Smooth muscle cell (in vitro differentiated cells): ENCODE measurements around the gene WNT9A. TPM values are rescaled to one million over a fixed set of nuclear protein-coding genes. Genes with fewer than 3 reads are reported as not detected.

ENCODE experiments used
- DNase-seq: peaks from one replicate; lab custom pipeline; 2025; ENCODE audit not compliant: unreplicated experiment; lab: John Stamatoyannopoulos, UW
- H2AFZ ChIP-seq: fragments of 200-600 bp; sonication (generic); 2 replicates; pipeline ENCODE4 v1.6.0; 2016; ENCODE audit warnings: antibody characterized with exemption, low read depth, mild to moderate bottlenecking
- H3F3A ChIP-seq: fragments of 200-600 bp; sonication (generic); 2 replicates; pipeline ENCODE4 v1.6.0; 2017; ENCODE audit warnings: antibody characterized with exemption, low read depth
- H3K27ac ChIP-seq: fragments of 200-600 bp; sonication (generic); 2 replicates; pipeline ENCODE4 v1.5.1; 2016; ENCODE audit warnings: low read depth, mild to moderate bottlenecking
- H3K27me3 ChIP-seq: fragments of 200-600 bp; sonication (generic); 2 replicates; pipeline ENCODE4 v1.6.1; 2016; ENCODE audit warnings: low read depth, mild to moderate bottlenecking
- H3K36me3 ChIP-seq: fragments of 200-600 bp; sonication (generic); 2 replicates; pipeline ENCODE4 v1.5.1; 2016; ENCODE audit warnings: low read depth
- H3K4me1 ChIP-seq: fragments of 200-600 bp; sonication (generic); 2 replicates; pipeline ENCODE4 v1.5.1; 2016; ENCODE audit warnings: low read depth
- H3K4me2 ChIP-seq: fragments of 200-600 bp; sonication (generic); 2 replicates; pipeline ENCODE4 v1.6.0; 2016; ENCODE audit warnings: mild to moderate bottlenecking
- H3K4me3 ChIP-seq: fragments of 200-600 bp; sonication (generic); 2 replicates; pipeline ENCODE4 v1.5.1; 2016; ENCODE audit warnings: mild to moderate bottlenecking
- H3K79me2 ChIP-seq: fragments of 200-600 bp; sonication (generic); 2 replicates; pipeline ENCODE4 v1.6.0; 2016; ENCODE audit warnings: low read depth, mild to moderate bottlenecking
- H3K9ac ChIP-seq: fragments of 200-600 bp; sonication (generic); 2 replicates; pipeline ENCODE4 v1.6.0; 2016; ENCODE audit warnings: low read depth
- H3K9me3 ChIP-seq: fragments of 200-600 bp; sonication (generic); replicated peaks from 2 replicates; pipeline ENCODE4 v1.5.1; 2016; ENCODE audit warnings: low read depth
- H4K20me1 ChIP-seq: fragments of 200-600 bp; sonication (generic); 2 replicates; pipeline ENCODE4 v1.6.0; 2016; ENCODE audit warnings: low read depth
- WGBS: methylation state at CpG from one replicate; pipeline ENCODE4 v1.1.7; 2016; ENCODE audit warnings: low lambda C conversion rate; 5-methylcytosine and 5-hydroxymethylcytosine counted together
- polyA plus RNA-seq: library from polyadenylated mRNA; unstranded; fragments of >200 nt; fragmentation: Nextera tagmentation; extraction: Ambion mirVana; gene quantifications from 2 replicates; pipeline ENCODE4 v1.2.1, GENCODE V29; 2016
- total RNA-seq: library from RNA; depleted of rRNA; stranded (reverse); fragments of >200 nt; gene quantifications from 2 replicates; pipeline ENCODE4 v1.2.3, GENCODE V29; 2014
- TF ChIP-seq, protein P1 (sequence below): fragments of 200-600 bp; sonication (generic); IDR thresholded peaks from 2 replicates; pipeline ENCODE4 v1.5.1; 2017; ENCODE audit warnings: borderline replicate concordance, mild to moderate bottlenecking, antibody characterized with exemption; ENCODE audit not compliant: insufficient read depth, poor library complexity, severe bottlenecking

The WNT9A gene
- total and polyA plus RNA-seq, 2 experiments from 2014 or later, result 0.03 to 2.6 TPM

DNA sequence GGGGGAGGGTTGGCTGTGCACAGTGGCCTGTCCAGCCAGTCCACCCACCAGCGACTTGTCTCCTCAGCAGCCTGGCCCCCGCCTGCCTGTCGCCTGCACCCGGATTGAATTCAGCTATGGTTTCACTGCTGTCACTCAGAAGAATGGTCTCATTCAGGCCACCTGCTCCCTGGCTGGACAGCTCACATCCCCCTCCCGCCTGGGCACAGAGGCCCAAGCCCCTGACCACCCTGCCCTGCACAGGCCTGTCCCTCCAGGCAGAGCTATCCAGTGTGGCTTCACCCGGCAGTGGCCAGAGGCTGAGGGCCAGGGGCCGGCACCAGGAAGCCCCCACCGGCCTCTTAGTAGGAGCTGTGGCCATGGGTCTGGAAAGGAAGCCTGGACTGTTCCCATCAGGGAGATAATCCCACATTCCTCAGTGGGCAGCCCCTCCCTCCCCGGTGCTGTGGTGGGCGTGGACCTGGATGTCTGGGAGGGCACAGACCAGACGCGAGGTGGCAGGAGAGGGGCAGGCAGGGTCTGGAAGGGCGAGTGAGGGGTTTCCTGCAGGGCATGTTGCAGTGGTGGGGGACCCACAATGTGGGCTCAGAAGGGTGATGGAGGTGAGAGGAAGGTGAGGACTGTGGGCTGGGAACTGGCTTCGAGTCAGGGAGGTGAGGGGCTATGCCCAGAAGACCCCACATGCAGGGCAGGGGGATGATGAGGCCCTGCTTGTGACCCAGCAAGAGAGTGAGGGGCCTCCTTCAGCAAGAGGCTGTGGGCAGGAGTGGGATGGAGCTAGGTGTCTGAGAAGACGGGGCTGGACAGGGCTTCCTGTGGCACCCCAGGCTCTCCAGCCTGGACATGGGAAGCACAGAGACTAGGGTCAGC, 30.4 kb downstream of the WNT9A start:
- H2AFZ ChIP-seq, result no peak overlapping the region
- no peak overlapping the region for H3K9ac ChIP-seq
- H3K9me3 ChIP-seq, result no peaks in the 10 kb centered on the region
- H3K27me3 ChIP-seq, result no peaks in the 10 kb centered on the region
- H3K27ac ChIP-seq, result no peak overlapping the region
- H3K4me3 ChIP-seq, result no peak overlapping the region
- H3K4me1 ChIP-seq, result peaks cover 27% of the 10 kb centered on the region
- H3K36me3 ChIP-seq, result no peaks in the 10 kb centered on the region
- no peaks in the 10 kb centered on the region for H3K79me2 ChIP-seq
- DNase-seq, result no peak
- no peaks in the 10 kb centered on the region for H3F3A ChIP-seq
- no peaks in the 10 kb centered on the region for H4K20me1 ChIP-seq
- TF ChIP-seq, protein P1, sequence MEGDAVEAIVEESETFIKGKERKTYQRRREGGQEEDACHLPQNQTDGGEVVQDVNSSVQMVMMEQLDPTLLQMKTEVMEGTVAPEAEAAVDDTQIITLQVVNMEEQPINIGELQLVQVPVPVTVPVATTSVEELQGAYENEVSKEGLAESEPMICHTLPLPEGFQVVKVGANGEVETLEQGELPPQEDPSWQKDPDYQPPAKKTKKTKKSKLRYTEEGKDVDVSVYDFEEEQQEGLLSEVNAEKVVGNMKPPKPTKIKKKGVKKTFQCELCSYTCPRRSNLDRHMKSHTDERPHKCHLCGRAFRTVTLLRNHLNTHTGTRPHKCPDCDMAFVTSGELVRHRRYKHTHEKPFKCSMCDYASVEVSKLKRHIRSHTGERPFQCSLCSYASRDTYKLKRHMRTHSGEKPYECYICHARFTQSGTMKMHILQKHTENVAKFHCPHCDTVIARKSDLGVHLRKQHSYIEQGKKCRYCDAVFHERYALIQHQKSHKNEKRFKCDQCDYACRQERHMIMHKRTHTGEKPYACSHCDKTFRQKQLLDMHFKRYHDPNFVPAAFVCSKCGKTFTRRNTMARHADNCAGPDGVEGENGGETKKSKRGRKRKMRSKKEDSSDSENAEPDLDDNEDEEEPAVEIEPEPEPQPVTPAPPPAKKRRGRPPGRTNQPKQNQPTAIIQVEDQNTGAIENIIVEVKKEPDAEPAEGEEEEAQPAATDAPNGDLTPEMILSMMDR, result no peak
- 51% methylated on average over 15 of the region's 15 CpGs for WGBS
- no peak overlapping the region for H3K4me2 ChIP-seq

DNA sequence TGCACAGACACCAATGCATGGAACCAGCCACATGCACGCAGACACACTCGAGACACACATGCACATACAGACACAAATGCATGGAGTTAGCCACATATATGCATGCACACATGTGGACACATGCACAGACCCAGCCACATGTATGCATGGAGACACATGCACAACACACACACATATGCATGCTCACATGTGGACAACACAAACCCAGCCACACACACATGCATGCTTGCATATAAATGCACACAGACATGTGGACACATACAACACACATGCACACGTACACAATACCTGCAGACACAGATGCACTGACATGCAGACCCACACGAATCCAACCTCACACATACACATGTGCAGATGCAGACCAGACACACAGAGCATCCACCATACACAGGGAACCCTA, 31.1 kb downstream of the WNT9A start:
- Histone ChIP-seq H2AFZ (no peak overlapping the region), H4K20me1 (no peaks in the 10 kb centered on the region), H3K4me2 (no peak overlapping the region), H3F3A (no peaks in the 10 kb centered on the region), H3K9me3 (no peaks in the 10 kb centered on the region), H3K27me3 (no peaks in the 10 kb centered on the region), H3K4me3 (no peak overlapping the region), H3K79me2 (no peaks in the 10 kb centered on the region), H3K9ac (no peak overlapping the region), H3K4me1 (peaks cover 27% of the 10 kb centered on the region), H3K36me3 (no peaks in the 10 kb centered on the region), H3K27ac (no peak overlapping the region)
- DNase-seq, result no peak
- 94% methylated on average over 4 of the region's 4 CpGs for WGBS
- TF ChIP-seq, protein P1, result no peak

DNA sequence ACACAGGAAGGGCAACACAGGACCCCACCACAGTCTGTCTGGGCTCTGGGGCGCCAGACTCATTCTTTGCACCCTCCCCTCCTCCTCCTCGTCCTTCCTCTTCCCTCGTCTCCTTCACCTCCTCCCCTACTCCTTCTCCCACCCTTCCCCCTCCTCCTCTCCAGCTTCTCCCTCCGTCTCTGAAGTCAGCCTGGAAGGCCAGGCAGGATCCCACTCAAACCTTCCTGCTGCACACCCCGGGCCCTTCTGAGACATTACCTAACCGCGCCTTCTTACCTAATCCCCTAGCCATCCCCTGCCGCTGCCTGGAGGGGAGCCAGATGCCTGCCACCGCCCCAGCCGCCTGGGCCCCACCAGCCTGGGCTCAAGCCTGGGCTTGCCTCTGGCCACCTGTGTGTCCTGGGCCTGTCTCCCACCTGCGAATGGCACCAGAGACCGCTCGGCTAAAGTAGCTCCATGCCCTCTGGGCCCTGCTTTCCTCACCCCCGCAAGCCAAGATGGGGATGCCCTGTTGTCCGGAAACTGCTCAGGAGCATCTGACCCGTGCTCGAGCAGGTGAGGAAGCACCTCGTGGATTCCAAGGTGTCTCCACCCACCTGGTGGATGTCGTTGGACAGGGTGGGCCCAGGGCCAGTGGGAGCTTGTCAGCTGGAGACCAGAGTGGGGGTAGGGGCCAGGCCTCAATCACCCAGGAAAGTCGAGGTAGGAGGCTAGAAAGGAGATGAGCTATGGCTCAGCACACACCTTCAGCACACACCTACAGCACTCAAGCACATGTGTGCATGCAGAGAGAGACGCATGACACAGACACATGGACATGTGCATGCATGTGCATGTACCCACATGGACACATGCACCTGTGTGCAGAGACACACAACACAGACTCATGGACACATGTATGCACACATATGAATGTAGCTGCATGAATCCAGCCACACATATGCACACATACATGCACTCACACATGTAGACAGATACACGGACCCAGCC, 31.9 kb downstream of the WNT9A start:
- H2AFZ ChIP-seq, result no peak overlapping the region
- no peaks in the 10 kb centered on the region for H3F3A ChIP-seq
- H3K4me1 ChIP-seq, result peaks cover 27% of the 10 kb centered on the region
- 68% methylated on average over 22 of the region's 22 CpGs for WGBS
- H3K79me2 ChIP-seq, result no peaks in the 10 kb centered on the region
- TF ChIP-seq, protein P1, result no peak
- H3K36me3 ChIP-seq, result no peaks in the 10 kb centered on the region
- H3K9me3 ChIP-seq, result no peaks in the 10 kb centered on the region
- no peaks in the 10 kb centered on the region for H3K27me3 ChIP-seq
- peak overlapping the region; percentile 4 for H3K27ac ChIP-seq
- no peak overlapping the region for H3K4me2 ChIP-seq
- H3K4me3 ChIP-seq, result no peak overlapping the region
- DNase-seq, result no peak
- H4K20me1 ChIP-seq, result no peaks in the 10 kb centered on the region
- no peak overlapping the region for H3K9ac ChIP-seq
